Endometrial microvascular endothelial cells (primary cell): ENCODE results near the gene SMYD4. TPM values are rescaled to one million over a fixed set of nuclear protein-coding genes. Genes with fewer than 3 reads are reported as not detected.
"Not testable (repeated sequence)": the region's sequence is repeated elsewhere in the genome, so short reads cannot be mapped to it uniquely, and the experiment has no call there.

Experiments
- in situ Hi-C: cut with HindIII; loops from 2 replicates; pipeline ENCODE4 v1.10.0; 2017; ENCODE audit warnings: low sequenced_read_pairs, low pct_unique_long_range_greater_than_20kb; ENCODE audit errors: inconsistent ontology term
- total RNA-seq: library from RNA; depleted of rRNA; stranded (reverse); fragments of >200 nt; gene quantifications from one replicate; pipeline ENCODE4 v1.2.3, GENCODE V29; 2015; ENCODE audit errors: inconsistent ontology term

The SMYD4 gene, protein sequence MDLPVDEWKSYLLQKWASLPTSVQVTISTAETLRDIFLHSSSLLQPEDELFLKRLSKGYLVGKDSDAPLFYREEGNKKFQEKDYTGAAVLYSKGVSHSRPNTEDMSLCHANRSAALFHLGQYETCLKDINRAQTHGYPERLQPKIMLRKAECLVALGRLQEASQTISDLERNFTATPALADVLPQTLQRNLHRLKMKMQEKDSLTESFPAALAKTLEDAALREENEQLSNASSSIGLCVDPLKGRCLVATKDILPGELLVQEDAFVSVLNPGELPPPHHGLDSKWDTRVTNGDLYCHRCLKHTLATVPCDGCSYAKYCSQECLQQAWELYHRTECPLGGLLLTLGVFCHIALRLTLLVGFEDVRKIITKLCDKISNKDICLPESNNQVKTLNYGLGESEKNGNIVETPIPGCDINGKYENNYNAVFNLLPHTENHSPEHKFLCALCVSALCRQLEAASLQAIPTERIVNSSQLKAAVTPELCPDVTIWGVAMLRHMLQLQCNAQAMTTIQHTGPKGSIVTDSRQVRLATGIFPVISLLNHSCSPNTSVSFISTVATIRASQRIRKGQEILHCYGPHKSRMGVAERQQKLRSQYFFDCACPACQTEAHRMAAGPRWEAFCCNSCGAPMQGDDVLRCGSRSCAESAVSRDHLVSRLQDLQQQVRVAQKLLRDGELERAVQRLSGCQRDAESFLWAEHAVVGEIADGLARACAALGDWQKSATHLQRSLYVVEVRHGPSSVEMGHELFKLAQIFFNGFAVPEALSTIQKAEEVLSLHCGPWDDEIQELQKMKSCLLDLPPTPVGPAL
- total RNA-seq, result 6.7 TPM

DNA sequence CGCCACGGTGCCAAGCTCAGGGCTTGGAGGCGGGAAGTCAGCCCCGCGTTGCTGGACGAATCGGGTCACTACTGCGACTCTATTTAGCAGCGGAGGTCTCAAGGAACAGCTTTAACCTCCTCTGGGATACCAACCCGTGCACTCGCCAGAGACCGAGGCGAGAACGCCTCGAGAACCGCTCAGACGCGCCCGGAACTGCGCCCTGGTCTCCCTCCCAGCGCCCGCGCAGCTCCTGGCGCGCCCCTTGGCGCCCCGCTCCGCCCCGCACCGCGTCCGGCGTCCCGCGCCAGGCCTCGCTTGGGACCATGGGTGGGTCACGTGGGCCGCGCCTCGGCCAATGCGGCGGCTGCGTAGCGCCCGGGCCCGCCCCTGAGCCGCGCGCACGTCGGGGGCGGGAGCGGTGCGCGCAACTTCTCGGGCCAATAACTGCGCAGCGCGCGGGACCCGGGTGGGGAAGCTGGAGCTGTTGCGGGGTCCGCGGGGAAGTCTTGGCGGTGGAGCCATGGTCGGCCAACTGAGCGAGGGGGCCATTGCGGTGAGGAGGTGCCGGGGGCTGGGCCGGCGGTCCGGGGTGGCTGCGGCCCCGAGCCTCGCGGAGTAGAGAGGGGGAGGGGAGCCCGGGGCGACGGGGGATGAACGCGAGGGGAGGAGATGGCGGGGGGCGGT, at the start of gene SMYD4, which contains the start of gene RPA1:
Gene SMYD4, minus strand, starts transcription at position 311 of the 666 bp plus-strand sequence. CDS start 1,908 bp downstream, outside the sequence.
Gene RPA1, plus strand, starts transcription at position 414 of the 666 bp plus-strand sequence. Its CDS starts 89 bp downstream, at position 503.
- in situ Hi-C loops, result no loop called here

DNA sequence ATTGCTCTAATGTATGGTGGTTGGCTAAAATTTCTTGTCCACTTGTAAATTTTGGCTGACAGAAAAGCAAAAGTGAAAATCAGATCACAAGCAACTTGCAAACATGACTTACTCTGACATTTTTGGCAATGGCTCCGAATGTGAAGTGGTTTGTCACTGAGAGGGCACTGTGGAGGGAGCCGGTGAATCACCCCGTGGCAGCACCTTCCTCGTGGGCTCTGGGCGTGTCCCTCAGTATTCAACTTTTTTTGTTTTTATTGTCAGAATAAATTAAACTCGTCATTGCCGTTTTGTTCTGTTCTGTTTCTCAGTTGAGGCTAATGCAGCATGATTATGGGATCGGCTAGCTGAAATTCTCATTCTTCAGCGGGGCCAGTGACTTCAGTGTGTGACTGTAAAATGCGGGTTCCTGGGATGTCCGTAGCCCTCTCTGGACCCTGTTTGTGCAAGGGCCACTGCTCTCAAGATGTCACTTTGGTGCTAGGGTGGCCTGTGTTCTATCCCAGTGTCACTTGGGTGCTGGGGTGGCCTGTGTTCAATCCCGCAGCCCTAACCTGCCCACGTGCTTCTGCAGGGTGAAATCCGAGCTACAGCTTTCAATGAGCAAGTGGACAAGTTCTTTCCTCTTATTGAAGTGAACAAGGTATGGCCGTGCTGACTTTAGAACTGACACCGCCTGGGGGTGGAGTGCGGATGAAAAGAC, 48.9 kb upstream of the SMYD4 start:
- in situ Hi-C loops, result no loop called here

DNA sequence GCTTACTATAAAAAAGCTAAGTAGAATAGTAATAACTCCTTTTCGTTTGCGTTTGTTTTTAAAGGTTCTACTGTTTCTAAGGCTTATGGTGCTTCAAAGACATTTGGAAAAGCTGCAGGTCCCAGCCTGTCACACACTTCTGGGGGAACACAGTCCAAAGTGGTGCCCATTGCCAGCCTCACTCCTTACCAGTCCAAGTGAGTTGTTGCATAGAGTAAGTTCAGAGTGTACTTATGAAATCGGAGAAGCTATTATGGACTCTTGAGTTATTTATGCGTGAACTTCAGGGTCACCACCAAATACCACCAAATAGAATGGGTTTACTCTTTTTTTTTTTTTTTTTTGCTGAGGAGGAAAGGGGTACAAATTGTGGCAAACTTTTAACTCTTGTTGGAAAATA, 45.9 kb upstream of the SMYD4 start:
- in situ Hi-C loops, result no loop called here

DNA sequence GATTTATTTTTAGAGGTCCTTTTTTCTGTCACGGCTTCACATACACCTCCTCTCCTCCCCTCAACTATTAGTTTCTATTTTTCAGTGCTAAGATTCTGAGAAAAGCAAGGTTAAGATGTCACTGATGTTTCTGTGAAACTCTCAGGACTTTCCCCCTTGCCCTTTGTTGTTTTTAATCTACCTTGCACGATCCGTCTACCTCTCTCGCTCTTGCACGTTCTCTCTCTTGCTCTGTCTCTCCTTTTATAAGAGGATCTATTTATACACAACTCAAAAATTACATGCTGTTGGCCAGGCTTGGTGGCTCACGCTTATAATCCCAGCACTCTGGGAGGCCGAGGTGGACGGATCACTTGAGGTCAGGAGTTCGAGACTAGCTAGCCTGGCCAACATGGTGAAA, 43.7 kb upstream of the SMYD4 start:
- in situ Hi-C loops, result no loop called here

DNA sequence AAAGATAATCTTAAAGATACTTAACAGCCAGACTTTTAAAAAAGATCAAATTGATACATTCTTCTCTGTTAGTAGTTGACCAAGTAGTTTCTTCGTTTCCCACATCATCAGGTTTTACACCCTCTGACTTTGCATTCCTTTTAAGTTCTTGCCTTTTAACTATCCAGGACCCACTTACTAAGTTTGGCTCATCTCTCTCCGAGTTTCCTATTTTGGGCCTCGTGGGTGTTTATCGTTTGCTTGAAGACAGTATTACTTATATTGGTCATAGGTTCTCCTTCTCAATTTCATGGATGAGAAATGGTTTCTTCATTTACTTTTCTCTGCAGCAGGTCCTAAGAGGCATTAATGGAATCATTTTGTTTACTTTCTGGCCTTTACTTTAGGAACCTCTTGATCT, 43.3 kb upstream of the SMYD4 start:
- in situ Hi-C loops, result no loop called here

DNA sequence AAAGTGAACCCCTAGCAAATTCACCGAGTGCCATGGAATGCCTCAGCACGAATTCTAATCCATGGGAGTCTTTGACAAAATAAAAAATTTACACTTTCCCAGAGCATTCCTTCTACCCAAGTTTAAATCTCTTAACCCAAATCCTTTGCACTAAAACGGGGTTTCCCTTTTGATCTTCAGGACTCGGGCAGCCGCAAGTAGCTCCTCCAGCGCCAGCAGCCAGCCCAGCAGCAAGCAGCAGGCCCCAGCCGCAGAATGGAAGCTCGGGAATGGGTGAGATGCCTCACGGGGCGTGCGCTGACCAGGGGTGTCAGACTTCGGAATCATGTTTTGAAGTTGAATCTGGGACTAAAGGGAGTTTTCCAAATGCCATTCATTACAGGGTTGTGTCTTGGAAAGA, 42.6 kb upstream of the SMYD4 start:
- in situ Hi-C loops, result no loop called here

DNA sequence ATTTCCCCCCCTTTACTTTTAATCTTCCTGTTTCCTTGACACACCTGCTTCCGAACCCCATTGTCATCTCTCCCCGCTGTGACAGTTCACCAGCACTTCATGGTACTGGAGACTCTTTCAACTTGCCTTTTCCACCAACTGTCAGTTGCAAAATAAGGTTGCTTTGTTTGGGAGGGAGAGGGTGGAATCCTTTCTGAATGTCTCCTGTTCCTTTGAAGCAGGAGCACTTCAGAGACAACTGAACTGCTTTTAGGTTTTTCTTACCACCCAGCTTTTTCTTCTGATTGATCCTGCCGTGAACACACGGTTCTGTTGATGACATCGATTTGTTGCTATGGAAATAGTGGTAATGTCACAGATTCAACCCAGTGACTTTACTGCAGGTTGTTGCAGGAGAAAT, 42.1 kb upstream of the SMYD4 start:
- in situ Hi-C loops, result no loop called here

DNA sequence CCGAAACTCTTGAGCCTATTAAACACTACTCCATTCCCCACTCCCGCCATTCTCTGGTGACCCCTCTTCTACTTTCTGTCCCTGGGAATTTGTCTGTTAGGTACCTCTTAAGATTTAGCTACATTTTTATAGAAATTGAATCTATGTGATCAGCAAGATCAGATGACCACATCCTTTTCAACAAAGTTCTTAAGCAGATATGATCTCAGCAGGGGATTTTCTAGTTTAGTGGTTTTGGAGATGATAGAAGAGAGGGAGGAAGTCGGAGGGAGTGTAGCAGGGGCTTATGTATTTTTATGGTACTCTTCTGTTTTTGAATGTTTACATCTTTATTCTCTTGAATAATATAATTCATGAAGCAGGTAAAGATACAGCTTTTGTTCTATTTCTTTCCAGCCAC, 40.9 kb upstream of the SMYD4 start:
- in situ Hi-C loops, result no loop called here

DNA sequence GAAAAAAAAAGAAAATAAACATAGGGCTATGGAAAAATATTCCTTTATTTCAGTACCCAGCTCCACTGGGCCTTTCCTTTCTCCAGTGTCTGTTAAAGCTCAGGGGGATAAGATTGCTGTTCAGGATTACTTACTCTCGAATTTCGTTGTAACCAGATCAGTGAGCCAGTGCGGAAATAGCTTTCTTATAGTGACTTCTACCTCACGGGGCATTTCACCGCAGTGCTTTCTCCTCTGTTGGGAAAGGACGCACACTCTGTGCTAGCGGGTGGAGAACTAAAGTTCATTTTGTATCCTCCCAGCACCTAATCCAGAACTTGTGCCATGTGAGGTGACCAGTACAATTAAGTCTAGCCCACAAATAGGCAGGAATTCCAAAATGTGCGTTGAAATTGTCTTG, 38.4 kb upstream of the SMYD4 start:
- in situ Hi-C loops, result no loop called here

DNA sequence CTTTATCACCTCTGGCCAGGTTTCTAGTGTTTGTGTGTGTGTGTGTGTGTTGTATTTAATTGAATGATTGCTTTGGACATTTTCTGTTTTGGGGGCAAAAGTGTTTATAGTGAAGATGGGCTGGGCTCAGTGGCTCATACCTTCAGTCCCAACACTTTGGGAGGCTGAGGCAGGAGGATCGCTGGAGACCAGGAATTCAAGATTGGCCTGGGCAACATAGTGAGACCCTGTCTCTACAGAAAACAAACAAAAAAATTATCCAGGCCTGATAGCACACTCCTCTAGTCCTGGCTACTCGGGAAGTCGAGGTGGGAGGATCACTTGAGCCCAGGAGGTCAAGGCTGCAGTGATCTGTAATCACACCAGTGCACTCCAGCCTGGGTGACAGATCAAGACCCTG, 37.6 kb upstream of the SMYD4 start:
- in situ Hi-C loops, result no loop called here

DNA sequence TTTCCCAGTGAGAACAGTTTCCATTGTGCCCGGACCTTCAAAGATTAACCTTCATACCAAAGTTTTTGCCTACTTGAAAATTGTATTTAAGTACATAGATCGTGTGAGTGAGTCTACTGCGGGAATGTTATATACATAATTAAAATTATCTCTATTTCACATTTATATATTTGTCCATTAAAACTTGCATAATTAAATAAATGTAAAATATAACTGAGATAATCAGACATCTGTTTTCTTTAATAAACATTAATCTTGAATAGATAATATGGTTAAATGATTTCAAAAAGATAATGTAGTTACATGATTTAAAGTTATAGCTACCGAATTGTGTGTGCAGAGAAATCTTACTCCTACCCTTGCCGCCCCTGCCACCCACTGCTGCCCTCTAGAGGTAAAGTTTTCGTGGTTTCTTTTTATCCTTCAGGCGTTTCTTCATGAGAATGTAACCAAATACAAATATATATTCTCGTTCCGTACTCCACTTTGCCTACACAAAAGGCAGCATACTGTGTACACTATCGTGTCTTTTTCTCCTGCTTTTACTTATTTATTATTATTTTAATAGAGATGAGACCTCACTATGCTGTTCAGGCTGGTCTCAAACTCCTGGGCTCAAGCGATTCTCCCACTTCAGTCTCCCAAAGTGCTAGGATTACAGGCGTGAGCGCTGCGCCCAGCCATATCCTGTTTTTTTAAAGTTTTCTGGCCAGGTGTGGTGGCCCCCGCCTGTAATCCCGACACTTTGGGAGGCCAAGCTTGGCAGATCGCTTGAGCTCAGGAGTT, 35.7 kb upstream of the SMYD4 start:
- in situ Hi-C loops, result no loop called here

DNA sequence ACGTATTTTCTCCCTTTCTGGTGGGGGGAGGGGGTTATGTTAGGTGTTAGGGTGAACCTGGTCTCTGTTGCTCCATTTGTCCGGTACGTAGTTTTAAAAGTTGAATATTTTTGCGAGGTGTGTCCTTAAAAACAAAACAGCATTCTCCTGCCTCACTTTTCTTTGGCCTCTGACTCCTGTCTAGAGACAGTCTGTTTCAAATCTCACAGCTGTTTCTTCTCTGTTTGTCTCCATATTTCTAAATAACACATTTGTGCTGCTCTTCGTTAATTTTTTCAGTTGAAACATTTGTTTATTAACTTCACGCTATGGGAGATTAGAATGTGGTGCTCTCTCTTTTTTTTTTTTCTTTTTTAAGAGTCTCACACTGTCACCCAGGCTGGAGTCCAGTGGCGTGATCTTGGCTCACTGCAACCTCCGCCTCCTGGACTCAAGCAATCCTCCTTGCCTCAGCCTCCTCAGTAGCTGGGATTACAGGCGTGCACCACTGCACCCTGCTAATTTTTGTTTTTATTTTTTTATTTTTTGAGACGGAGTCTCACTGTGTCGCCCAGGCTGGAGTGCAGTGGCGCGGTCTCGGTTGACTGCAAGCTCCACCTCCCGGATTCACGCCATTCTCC, 31.8 kb upstream of the SMYD4 start:
- in situ Hi-C loops, result no loop called here

DNA sequence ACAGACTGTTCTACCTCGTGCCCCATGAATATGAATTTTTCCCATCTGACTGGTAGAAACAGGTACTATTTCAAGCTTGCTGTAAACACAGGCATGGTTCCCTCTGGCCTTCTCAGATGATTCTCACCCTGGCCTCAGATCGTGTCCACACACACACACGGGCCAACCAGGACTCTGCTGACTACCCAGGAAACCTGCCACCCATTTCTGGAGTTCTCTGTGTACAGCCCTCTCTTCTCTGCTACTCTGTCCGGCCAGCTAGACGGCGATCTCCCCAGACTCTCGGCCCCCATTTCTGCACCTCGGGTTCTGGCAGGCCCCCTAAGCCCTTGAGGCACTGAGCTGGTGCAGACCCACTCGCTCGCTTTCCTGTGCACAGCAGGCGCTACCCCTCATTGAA, 31.3 kb upstream of the SMYD4 start:
- in situ Hi-C loops, result no loop called here

DNA sequence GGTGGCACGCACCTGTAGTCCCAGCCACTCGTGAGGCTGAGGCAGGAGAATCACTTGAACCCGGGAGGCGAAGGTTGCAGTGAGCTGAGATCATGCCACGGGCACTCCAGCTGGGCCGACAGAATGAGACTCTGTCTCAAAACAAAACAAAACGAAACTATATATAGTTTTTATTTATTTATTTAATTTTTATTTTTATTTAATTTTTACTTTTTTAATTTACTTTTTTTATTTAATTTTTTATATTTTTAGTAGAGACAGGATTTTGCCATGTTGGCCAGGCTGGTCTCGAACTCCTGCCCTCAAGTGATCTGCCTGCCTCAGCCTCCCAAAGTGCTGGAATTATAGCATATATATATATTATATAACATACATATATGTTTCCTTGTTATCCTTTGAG, 26.8 kb upstream of the SMYD4 start:
- in situ Hi-C loops, result not testable (repeated sequence)

DNA sequence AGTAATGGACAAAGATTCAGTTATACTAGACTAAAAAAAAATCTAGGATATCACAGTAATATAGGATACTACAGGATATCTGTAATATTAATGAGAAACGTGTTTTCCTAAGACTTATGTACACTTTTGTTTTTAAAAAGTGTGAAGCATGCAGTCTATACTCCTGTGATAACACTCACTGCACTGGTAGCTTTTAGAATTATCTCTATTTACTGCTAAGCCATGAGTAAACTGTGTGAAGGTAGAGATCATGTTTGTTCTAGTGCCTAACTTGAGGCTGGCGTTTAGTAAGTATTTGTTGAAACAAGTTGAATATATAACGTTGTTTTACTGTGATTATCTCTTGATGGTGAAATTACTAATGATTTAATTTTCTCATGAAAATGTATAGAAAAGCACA, 24.0 kb upstream of the SMYD4 start:
- in situ Hi-C loops, result no loop called here

DNA sequence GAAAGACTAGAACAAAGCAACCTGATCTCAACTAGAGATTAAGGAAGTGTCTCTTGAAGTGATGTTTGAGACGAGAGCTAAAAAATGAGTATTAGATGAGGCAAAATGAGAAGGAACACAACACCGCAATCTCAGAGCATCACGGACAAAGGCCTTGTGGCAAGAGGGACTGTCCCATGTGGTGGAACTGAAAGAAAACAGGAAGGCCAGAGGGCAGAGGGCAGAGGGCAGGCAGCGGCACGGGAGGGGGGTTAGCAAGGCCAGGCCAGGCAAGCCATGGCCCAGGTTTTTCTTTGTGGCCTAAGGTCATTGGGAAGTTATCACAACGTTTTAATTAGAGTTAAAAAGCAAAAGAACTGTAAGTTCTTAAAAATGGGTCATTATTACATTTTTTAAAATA, 22.6 kb upstream of the SMYD4 start:
- in situ Hi-C loops, result no loop called here

DNA sequence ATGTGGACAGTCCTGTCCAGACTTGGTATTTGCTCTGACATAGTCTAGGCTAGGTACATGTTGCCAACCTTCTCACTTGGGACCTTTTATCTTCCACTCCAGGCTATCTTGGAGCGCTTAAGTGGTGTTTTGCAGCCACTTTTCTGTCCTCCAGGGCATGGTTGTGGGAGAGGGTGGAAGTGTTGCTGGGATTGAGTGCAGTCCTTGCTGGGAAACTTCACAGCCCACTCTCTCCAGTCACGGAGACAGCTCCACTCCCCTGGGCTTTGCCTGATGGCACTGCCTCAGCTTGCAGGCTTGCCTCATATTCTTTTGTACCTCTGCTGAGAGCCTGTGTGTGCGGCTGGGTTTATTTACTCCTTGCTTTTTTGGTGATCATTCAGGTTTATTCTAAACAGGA, 17.5 kb upstream of the SMYD4 start:
- in situ Hi-C loops, result no loop called here

DNA sequence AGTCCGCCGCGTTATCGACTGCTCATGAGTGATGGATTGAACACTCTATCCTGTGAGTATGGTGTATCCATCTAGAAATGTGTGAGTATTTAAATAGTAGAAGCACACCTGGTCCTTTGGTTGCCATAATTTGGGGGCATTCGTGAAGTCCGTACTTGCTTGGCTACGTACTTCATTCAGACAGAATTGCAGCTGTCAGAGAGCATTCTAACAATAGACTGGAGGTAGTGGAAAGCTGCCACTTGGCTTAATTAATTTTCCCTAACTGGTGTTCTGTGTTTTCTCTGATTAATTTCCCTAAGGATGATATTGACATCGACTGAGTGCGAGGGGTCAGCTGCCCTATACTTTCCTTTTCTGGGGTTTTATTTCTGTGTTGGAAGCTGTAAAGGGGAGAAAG, 14.2 kb upstream of the SMYD4 start:
- in situ Hi-C loops, result no loop called here
